Measurements from ENCODE around the gene PRKCB. TPM values are rescaled to one million over a fixed set of nuclear protein-coding genes. Genes with fewer than 3 reads are reported as not detected.

Gene PRKCB
- total RNA-seq, 1 experiment from 2014 or later: not detected

GRCh38 chr16:23927796-23928195 lies 92.0 kb downstream of the PRKCB start:
- H3K27me3 Mint-ChIP-seq (ENCODE audit: insufficient read depth, unreplicated experiment): peaks cover 32% of the 10 kb centered on the region
- H3K4me1 Mint-ChIP-seq (ENCODE audit: insufficient read depth, unreplicated experiment): no peaks in the 10 kb centered on the region

DNA sequence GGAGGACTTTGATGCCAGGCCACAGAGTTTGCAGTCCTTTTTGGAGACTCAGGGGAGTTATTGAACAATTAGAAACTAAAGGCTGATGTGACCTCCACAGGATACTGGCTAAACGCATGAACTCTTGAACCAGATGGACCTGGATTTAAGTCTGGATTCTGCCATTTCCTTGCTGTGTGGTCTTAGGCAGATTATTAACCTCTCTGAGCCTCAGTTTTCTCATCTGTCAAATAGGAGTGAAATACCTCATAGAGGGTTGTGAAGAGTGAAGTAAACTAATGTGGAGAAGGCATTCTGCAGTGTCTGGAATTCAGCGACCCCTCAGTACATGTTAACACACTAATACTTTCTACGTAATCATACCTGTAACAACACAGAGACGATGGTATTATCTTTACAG lies 93.5 kb downstream of the PRKCB start:
- H3K4me3 Mint-ChIP-seq (ENCODE audit: unreplicated experiment): no peak overlapping the region
- H3K9me3 Mint-ChIP-seq (ENCODE audit: unreplicated experiment): peaks cover 8% of the 10 kb centered on the region
- POLR2A ChIA-PET: no interaction called here
- CTCF ChIA-PET: no interaction called here
- no peak overlapping the region for H3K27ac Mint-ChIP-seq (ENCODE audit: low read depth, unreplicated experiment)
- intact Hi-C loops (cut with micrococcal nuclease): no loop called here
- no peaks in the 10 kb centered on the region for H3K36me3 Mint-ChIP-seq (ENCODE audit: insufficient read depth, unreplicated experiment)
- H3K27me3 Mint-ChIP-seq (ENCODE audit: insufficient read depth, unreplicated experiment): peaks cover 47% of the 10 kb centered on the region
- BruUV-seq (replicated peaks): no TSS peak
- no peak for DNase-seq (ENCODE audit: unreplicated experiment)
- H3K4me1 Mint-ChIP-seq (ENCODE audit: insufficient read depth, unreplicated experiment): no peaks in the 10 kb centered on the region
- TF ChIP-seq CTCF (IDR thresholded peaks at IDR 0.05; ENCODE audit: unreplicated experiment): no peak

More at GRCh38 chr16:23927796-23928195, 92.0 kb downstream of the PRKCB start:
- Mint-ChIP-seq H3K27ac (ENCODE audit: low read depth, unreplicated experiment) (no peak overlapping the region), H3K36me3 (ENCODE audit: insufficient read depth, unreplicated experiment) (no peaks in the 10 kb centered on the region), H3K4me3 (ENCODE audit: unreplicated experiment) (no peak overlapping the region), H3K9me3 (ENCODE audit: unreplicated experiment) (no peaks in the 10 kb centered on the region)
- no peak for DNase-seq (ENCODE audit: unreplicated experiment)
- no TSS peak for BruUV-seq (replicated peaks)
- CTCF ChIA-PET: interaction anchor here (0.6 to 0.9 kb wide), 3 partner anchors 117 to 818 kb away, joined by 3 to 4 read pairs (median 4); no protein-coding TSS in a partner anchor
- intact Hi-C loops (cut with micrococcal nuclease): no loop called here
- POLR2A ChIA-PET: no interaction called here
- no peak for TF ChIP-seq CTCF (IDR thresholded peaks at IDR 0.05; ENCODE audit: unreplicated experiment)

DNA sequence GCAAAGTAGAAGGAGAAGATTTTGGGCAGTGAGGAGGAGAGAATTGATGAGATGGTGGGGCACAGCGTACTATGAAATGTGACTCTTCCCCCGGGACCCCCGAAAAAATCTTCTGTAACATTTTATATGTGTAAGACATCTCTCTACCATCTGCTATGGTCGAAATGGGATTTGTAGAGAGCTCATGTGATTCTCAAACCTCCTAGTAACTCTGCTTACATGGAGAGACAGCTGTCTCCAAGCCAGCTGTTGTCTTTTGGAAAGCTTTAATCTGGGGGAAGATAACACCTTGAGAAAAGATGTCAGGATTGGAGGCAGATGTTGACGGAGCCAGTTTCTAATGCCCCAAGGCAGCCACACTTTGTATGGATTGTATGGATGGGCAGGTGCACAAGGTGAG lies 94.1 kb downstream of the PRKCB start:
- Mint-ChIP-seq H3K27ac (ENCODE audit: low read depth, unreplicated experiment) (no peak overlapping the region), H3K27me3 (ENCODE audit: insufficient read depth, unreplicated experiment) (peaks cover 48% of the 10 kb centered on the region), H3K4me3 (ENCODE audit: unreplicated experiment) (no peak overlapping the region), H3K9me3 (ENCODE audit: unreplicated experiment) (peaks cover 8% of the 10 kb centered on the region), H3K4me1 (ENCODE audit: insufficient read depth, unreplicated experiment) (no peaks in the 10 kb centered on the region), H3K36me3 (ENCODE audit: insufficient read depth, unreplicated experiment) (no peaks in the 10 kb centered on the region)
- CTCF ChIA-PET: interaction anchor here (0.8 to 1.1 kb wide), 2 partner anchors 33 to 54 kb away, joined by 3 read pairs; no protein-coding TSS in a partner anchor
- no peak for DNase-seq (ENCODE audit: unreplicated experiment)
- POLR2A ChIA-PET: interaction anchor here (0.6 kb wide), 1 partner anchor 26 kb away, joined by 3 read pairs; no protein-coding TSS in a partner anchor
- no TSS peak for BruUV-seq (replicated peaks)
- no peak for TF ChIP-seq CTCF (IDR thresholded peaks at IDR 0.05; ENCODE audit: unreplicated experiment)
- intact Hi-C loops (cut with micrococcal nuclease): no loop called here

- BruUV-seq (replicated peaks): no TSS peak
- ChIA-PET CTCF (interaction anchor here (0.7 to 1.1 kb wide), 5 partner anchors 17 to 228 kb away, joined by 3 to 6 read pairs (median 3); no protein-coding TSS in a partner anchor), POLR2A (no interaction called here)
- no peak overlapping the region for H3K4me3 Mint-ChIP-seq (ENCODE audit: unreplicated experiment)
- H3K9me3 Mint-ChIP-seq (ENCODE audit: unreplicated experiment): peaks cover 8% of the 10 kb centered on the region
- H3K4me1 Mint-ChIP-seq (ENCODE audit: insufficient read depth, unreplicated experiment): no peaks in the 10 kb centered on the region
- no peaks in the 10 kb centered on the region for H3K36me3 Mint-ChIP-seq (ENCODE audit: insufficient read depth, unreplicated experiment)
- DNase-seq (ENCODE audit: unreplicated experiment): no peak
- H3K27ac Mint-ChIP-seq (ENCODE audit: low read depth, unreplicated experiment): no peak overlapping the region
- TF ChIP-seq CTCF (IDR thresholded peaks at IDR 0.05; ENCODE audit: unreplicated experiment): no peak
- peaks cover 41% of the 10 kb centered on the region for H3K27me3 Mint-ChIP-seq (ENCODE audit: insufficient read depth, unreplicated experiment)
- intact Hi-C loops (cut with micrococcal nuclease): no loop called here
Observed at GRCh38 chr16:23930791-23931190, 95.0 kb downstream of the PRKCB start.
